A549 (cell line): ENCODE measurements around the gene TAF11L6.
"Not testable (repeated sequence)": the region's sequence is repeated elsewhere in the genome, so short reads cannot be mapped to it uniquely, and the experiment has no call there.

Source experiments
- BCL3 ChIP-seq: fragments of >200 bp; sonication (Bioruptor Twin); formaldehyde crosslinking; IDR thresholded peaks from 3 replicates; pipeline ENCODE4 v1.6.1; 2016
- CTCF ChIP-seq: fragments of >200 bp; sonication (Bioruptor Twin); formaldehyde crosslinking; IDR thresholded peaks from 3 replicates; pipeline ENCODE4 v1.5.1; 2016
- EP300 ChIP-seq, 2 experiments: fragments of >200 bp; sonication (Bioruptor Twin); formaldehyde crosslinking; IDR thresholded peaks; 2 replicates in 1 of 2; 3 replicates in 1 of 2; pipeline ENCODE4 v1.6.1; 2016 to 2017
- FOSB ChIP-seq: fragments of 250-450 bp; sonication (Bioruptor Pico); IDR thresholded peaks from 2 replicates; pipeline ENCODE4 v1.5.0; 2020; ENCODE audit warnings: mild to moderate bottlenecking, moderate library complexity
- HDAC2 ChIP-seq: fragments of 200-600 bp; sonication (generic); IDR thresholded peaks from 2 replicates; pipeline ENCODE4 v1.6.1; 2016
- JUN ChIP-seq, 2 experiments: fragments of >200 bp; sonication (Bioruptor Twin); formaldehyde crosslinking; IDR thresholded peaks; 2 replicates in 1 of 2; 3 replicates in 1 of 2; pipeline ENCODE4 v1.6.1; 2016 to 2017
- MAFK ChIP-seq: fragments of 450-650 bp; IDR thresholded peaks from 2 replicates; pipeline ENCODE4 v1.6.1; 2014; ENCODE audit not compliant: partially characterized antibody
- MYC ChIP-seq: IDR thresholded peaks from 2 replicates; pipeline ENCODE4 v1.6.1; 2012; ENCODE audit warnings: mild to moderate bottlenecking, inconsistent platforms, low read length, improper control_type of control experiment, borderline replicate concordance
- NPAS2 ChIP-seq: fragments of 250-450 bp; sonication (Bioruptor Pico); IDR thresholded peaks from 2 replicates; pipeline ENCODE4 v1.8.0; 2022; ENCODE audit warnings: mild to moderate bottlenecking, moderate library complexity, borderline replicate concordance
- POLR2A ChIP-seq: IDR thresholded peaks from 2 replicates; pipeline ENCODE4 v1.6.1; 2012; ENCODE audit warnings: mild to moderate bottlenecking, low read length

GRCh38 chr5:17524935-17525334, 3.5 kb upstream of the TAF11L6 start, which contains the start of gene TAF11L5:
- TF ChIP-seq CTCF; POLR2A; HDAC2; BCL3; MAFK; MYC; FOSB; EP300 (IDR thresholded peaks at IDR 0.05); JUN (IDR thresholded peaks at IDR 0.05); NPAS2: not testable (repeated sequence)
